Stimulated activated naive B cell treated with anti-CD40 and anti-IgM and Interleukin-4, amounts not matched to agents 10 μg/mL and 1 μg/mL and 100 μg/mL, for 72 hours (primary cell): ENCODE results near the gene CSTPP1.
A peak's percentile ranks its signal among the peaks of the same experiment; 100 is the strongest.
"Not testable (repeated sequence)": the region's sequence is repeated elsewhere in the genome, so short reads cannot be mapped to it uniquely, and the experiment has no call there.

Source experiments
- ATAC-seq, 2 donors: fragments of 150-1000 bp; cut with Tn5 transposase; replicated peaks; 2 replicates each; pipeline ENCODE4 v1.10.0; 2021; ENCODE audit warnings: moderate library complexity in 1 of 2
- DNase-seq: peaks from one replicate; pipeline ENCODE4 v3.0.0; 2021
- H3K27ac Mint-ChIP-seq: one replicate; pipeline ENCODE4 v1.8.0; 2022; ENCODE audit warnings: mild to moderate bottlenecking, mixed read lengths
- H3K27me3 Mint-ChIP-seq, 2 donors: one replicate each; pipeline ENCODE4 v1.8.0; 2022; ENCODE audit warnings: mixed read lengths in 2 of 2
- H3K36me3 Mint-ChIP-seq, 2 donors: one replicate each; pipeline ENCODE4 v1.8.0; 2022; ENCODE audit warnings: mixed read lengths in 2 of 2, mild to moderate bottlenecking in 1 of 2
- H3K4me1 Mint-ChIP-seq, 2 donors: one replicate each; pipeline ENCODE4 v1.8.0; 2022; ENCODE audit warnings: mixed read lengths in 2 of 2, mild to moderate bottlenecking in 1 of 2
- H3K4me3 Mint-ChIP-seq, 2 donors: one replicate each; pipeline ENCODE4 v1.8.0; 2022; ENCODE audit warnings: mild to moderate bottlenecking in 2 of 2, mixed read lengths in 2 of 2, moderate library complexity in 1 of 2
- H3K9me3 Mint-ChIP-seq, 2 donors: one replicate each; pipeline ENCODE4 v1.8.0; 2022; ENCODE audit warnings: mixed read lengths in 2 of 2, mild to moderate bottlenecking in 1 of 2

The CSTPP1 gene

DNA sequence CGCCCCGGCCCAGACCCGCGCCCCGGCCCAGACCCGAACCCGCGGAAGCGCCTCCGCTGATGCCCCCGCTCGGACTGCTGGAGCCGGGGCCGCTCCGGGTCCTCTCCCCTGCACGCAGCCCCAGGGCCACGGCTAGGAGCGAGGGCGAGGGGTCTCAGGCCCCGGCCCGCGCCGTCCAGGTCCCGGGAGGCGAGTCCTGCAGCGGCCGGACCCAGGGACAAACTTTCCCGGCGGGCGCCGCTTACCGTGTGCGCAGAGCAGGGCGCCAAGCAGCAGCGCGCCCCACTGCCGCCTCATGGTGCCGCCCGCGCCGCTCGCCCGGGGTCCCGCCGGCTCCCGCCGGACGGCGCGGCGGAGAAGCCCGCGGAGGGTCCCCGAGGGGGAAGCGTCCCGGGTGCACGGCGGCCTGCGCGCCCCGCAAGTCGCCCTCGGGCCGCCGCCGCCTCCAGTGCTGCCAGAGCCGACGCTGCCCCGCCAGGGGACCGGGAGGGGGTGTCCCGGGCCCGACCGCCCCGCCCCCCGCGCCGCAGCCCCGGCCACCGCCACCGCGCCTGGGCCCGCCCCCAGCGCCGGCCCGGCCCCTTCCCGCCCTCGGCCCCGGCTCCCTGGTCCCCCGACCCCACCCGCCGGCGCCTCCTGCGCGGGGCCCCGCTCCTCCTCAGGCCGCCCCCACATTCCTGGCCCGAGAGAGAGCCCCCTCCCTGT, 18.3 kb upstream of the CSTPP1 start, which contains the start of gene LRP4:
TSS of gene LRP4 (minus strand) at position 468 of the 705 bp plus-strand sequence. CDS start at position 297, 171 bp downstream.
- peak; percentile 64 to 72 for ATAC-seq
- DNase-seq = no peak
- Mint-ChIP-seq H3K27me3 (peaks cover 46 to 55% of the 10 kb centered on the region in 2 donors), H3K4me1 (peaks cover 21 to 37% of the 10 kb centered on the region in 2 donors), H3K36me3 (no peaks in the 10 kb centered on the region), H3K4me3 (peak within 1 kb of the TSS; percentile 82 to 86), H3K9me3 (no peaks in the 10 kb centered on the region), H3K27ac (peak within 1 kb of the TSS; percentile 59)

DNA sequence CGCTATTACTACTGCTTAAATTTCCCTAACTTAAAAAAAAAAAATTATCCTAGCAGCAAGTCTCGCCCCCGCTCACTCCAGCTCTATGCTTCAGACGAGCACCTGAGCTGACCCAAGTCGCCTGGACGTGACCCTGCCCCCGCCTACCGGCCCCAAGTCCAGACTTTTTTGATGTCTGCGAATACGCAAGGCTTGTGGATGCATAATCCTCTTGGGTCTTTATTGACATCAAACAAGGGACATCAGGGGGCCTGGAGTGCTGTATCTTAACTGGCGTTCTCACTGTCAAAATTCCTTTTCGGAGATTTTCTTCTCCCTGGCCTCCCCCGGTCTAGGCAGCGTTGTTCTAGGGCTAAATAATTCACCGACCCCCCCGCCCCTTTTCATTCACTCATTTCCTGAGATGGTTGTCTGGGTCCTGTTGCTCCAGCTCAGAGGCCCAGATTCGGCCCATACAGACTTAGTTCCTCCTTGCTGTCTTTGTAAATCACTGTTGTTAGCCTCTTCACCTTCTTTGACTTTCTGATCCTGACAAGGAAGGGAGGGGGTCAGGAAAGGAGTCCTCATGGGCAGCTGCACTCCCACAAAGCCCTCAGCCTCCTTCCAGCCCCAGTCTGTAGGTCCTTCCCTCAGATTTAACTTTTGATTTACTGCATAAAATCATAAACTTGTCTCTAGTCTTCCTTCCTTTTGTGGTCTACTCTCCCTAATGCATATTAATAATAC, 17.6 kb upstream of the CSTPP1 start:
- peaks cover 21 to 37% of the 10 kb centered on the region in 2 donors for H3K4me1 Mint-ChIP-seq
- no peaks in the 10 kb centered on the region for H3K9me3 Mint-ChIP-seq
- ATAC-seq (no peak), DNase-seq (no peak)
- H3K4me3 Mint-ChIP-seq = peak overlapping the region; percentile 82 to 86
- H3K27ac Mint-ChIP-seq = peak overlapping the region; percentile 49
- peaks cover 39 to 47% of the 10 kb centered on the region in 2 donors for H3K27me3 Mint-ChIP-seq
- H3K36me3 Mint-ChIP-seq = no peaks in the 10 kb centered on the region

DNA sequence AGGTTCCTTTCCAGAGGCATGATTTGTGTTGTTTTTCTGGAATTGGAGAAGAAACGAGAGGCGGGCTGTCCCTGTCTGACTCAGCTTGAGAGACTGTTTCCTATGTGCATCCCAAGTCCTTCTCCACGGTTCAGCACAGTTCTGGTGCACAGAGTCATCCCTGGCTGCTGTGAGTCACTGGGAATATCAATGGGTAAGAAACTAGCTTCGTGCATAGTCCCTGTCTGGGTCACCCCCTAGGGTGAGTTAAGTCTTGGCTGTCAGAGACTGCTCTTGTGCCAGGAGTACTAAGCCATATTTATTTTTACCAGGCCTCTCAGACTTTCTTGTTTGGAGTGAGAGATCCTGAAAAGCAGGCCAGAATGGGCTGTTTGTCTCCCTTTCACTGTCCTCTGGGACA, 15.8 kb upstream of the CSTPP1 start:
- no peak for DNase-seq
- H3K9me3 Mint-ChIP-seq = no peaks in the 10 kb centered on the region
- H3K36me3 Mint-ChIP-seq = no peaks in the 10 kb centered on the region
- no peak for ATAC-seq
- peaks cover 26 to 37% of the 10 kb centered on the region in 2 donors for H3K27me3 Mint-ChIP-seq
- H3K4me1 Mint-ChIP-seq = peaks cover 21 to 36% of the 10 kb centered on the region in 2 donors
- H3K4me3 Mint-ChIP-seq = no peak overlapping the region
- no peak overlapping the region for H3K27ac Mint-ChIP-seq

GRCh38 chr11:46927928-46928327, 8.6 kb upstream of the CSTPP1 start:
- H3K9me3 Mint-ChIP-seq, H3K27ac Mint-ChIP-seq, ATAC-seq, DNase-seq, H3K4me3 Mint-ChIP-seq, H3K4me1 Mint-ChIP-seq, H3K36me3 Mint-ChIP-seq: not testable (repeated sequence)
- H3K27me3 Mint-ChIP-seq = peaks cover 19 to 26% of the 10 kb centered on the region in 2 donors

- H3K9me3 Mint-ChIP-seq, H3K4me1 Mint-ChIP-seq, H3K36me3 Mint-ChIP-seq, H3K4me3 Mint-ChIP-seq, H3K27ac Mint-ChIP-seq, ATAC-seq, DNase-seq: not testable (repeated sequence)
- H3K27me3 Mint-ChIP-seq = peaks cover 19 to 26% of the 10 kb centered on the region in 2 donors
These were observed 7.9 kb upstream of the CSTPP1 start for GRCh38 chr11:46928701-46929100.

- Mint-ChIP-seq H3K4me1 (peaks cover 0 to 2% of the 10 kb centered on the region in 2 donors), H3K36me3 (no peaks in the 10 kb centered on the region), H3K27me3 (peaks cover 19 to 25% of the 10 kb centered on the region in 2 donors), H3K4me3 (no peak overlapping the region), H3K9me3 (peaks cover 5 to 7% of the 10 kb centered on the region in 2 donors), H3K27ac (no peak overlapping the region)
- peak in 1 of 2 donors; percentile 25 for ATAC-seq
- DNase-seq = no peak
These were observed 6.5 kb upstream of the CSTPP1 start for GRCh38 chr11:46930089-46930488.

DNA sequence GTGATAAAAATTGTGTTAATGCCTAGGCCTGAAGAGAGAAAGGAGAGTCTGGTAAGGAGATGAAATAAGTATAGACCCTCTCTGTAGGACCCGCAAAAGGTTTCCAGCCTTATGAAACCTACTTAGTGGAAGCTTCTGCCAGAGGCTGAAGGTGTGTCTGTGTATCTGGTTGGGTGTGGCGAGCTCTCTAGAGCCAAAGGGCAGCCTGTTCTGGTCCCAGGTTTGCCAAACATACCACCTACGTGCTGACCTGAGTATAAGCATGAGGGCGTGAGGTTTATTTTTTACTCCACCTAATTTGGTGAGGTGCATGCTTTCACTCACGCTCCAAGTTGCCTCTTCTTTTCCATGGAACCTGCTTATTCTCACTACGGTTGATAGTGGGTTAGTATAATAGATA, 5.6 kb downstream of the CSTPP1 start:
- ATAC-seq (no peak), DNase-seq (no peak)
- Mint-ChIP-seq H3K9me3 (no peaks in the 10 kb centered on the region), H3K36me3 (peaks cover 5 to 17% of the 10 kb centered on the region in 2 donors), H3K4me1 (peaks cover 2 to 13% of the 10 kb centered on the region in 2 donors), H3K27ac (no peak overlapping the region), H3K27me3 (no peaks in the 10 kb centered on the region), H3K4me3 (no peak overlapping the region)

GRCh38 chr11:46944356-46945075, 8.0 kb downstream of the CSTPP1 start:
- H3K9me3 Mint-ChIP-seq = no peaks in the 10 kb centered on the region
- no peak overlapping the region for H3K27ac Mint-ChIP-seq
- peaks cover 5 to 12% of the 10 kb centered on the region in 2 donors for H3K36me3 Mint-ChIP-seq
- H3K27me3 Mint-ChIP-seq = no peaks in the 10 kb centered on the region
- H3K4me1 Mint-ChIP-seq = peaks cover 2 to 11% of the 10 kb centered on the region in 2 donors
- H3K4me3 Mint-ChIP-seq = no peak overlapping the region
- no peak for DNase-seq
- ATAC-seq = no peak

DNA sequence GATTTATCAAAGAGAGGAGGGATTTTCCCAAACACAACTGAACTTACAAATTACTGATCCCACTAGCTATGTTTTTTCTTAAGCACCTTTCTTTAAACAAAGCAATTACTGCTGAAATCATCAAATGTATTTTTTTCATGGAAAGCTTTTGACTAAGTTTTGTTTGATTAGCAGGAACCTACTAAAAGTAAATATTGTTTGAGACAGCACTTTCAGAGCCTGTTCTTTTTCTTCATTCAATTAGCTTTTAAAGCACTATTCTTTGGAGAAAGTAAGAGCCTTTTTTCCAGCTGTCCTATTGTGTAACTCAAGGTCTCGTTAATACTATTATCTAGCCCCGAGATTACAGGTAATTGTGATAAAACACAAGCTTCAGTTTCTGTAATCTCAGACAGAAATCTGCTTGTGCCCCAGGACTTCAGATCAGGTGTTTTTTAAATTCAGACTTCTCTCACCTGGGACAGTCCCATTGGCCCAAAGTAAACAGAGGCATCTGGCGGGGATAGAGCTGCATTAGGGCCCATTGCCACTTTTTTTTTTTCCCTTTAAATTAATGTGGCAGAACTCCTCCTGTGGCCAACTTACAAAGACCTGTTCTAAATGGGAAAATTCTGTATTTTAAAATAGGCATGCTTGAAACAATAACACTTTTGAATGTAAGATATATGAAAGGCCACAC, 11.0 kb downstream of the CSTPP1 start:
- Mint-ChIP-seq H3K4me3 (no peak overlapping the region), H3K36me3 (peaks cover 2 to 10% of the 10 kb centered on the region in 2 donors), H3K4me1 (peaks cover 2 to 12% of the 10 kb centered on the region in 2 donors), H3K27ac (no peak overlapping the region), H3K9me3 (no peaks in the 10 kb centered on the region), H3K27me3 (no peaks in the 10 kb centered on the region)
- DNase-seq (no peak), ATAC-seq (no peak)

GRCh38 chr11:46948378-46949131, 12.0 kb downstream of the CSTPP1 start:
- H3K27me3 Mint-ChIP-seq = no peaks in the 10 kb centered on the region
- H3K4me1 Mint-ChIP-seq = peaks cover 3 to 13% of the 10 kb centered on the region in 2 donors
- DNase-seq (no peak), ATAC-seq (no peak)
- H3K36me3 Mint-ChIP-seq = peaks cover 7 to 15% of the 10 kb centered on the region in 2 donors
- no peak overlapping the region for H3K27ac Mint-ChIP-seq
- H3K4me3 Mint-ChIP-seq = no peak overlapping the region
- H3K9me3 Mint-ChIP-seq = no peaks in the 10 kb centered on the region

GRCh38 chr11:46949297-46949696, 12.7 kb downstream of the CSTPP1 start:
- Mint-ChIP-seq H3K9me3 (no peaks in the 10 kb centered on the region), H3K27ac (no peak overlapping the region), H3K36me3 (peaks cover 5 to 20% of the 10 kb centered on the region in 2 donors), H3K27me3 (no peaks in the 10 kb centered on the region), H3K4me3 (no peak overlapping the region), H3K4me1 (peaks cover 3 to 13% of the 10 kb centered on the region in 2 donors)
- DNase-seq = no peak
- ATAC-seq = no peak

DNA sequence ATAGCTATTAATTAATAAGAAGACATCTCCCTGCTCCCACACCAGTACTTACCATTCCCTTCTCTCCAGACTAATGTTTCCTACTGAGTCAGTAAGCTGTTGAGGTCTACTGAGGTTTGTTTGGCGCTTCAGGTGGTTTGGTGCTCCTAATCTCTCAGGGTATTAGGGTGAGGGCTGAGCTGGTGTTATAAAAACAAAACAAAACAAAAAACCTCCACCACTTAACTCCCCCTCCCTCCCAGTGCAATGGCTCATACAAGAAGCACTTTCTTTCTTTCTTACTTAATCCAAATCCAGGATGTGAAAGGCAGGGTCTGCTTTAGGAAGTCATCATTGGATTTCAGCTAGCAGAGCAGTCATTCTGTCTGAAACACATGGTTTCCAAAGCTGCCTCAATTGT, 15.3 kb downstream of the CSTPP1 start:
- ATAC-seq = no peak
- H3K27me3 Mint-ChIP-seq = no peaks in the 10 kb centered on the region
- H3K36me3 Mint-ChIP-seq = peaks cover 5 to 15% of the 10 kb centered on the region in 2 donors
- no peaks in the 10 kb centered on the region for H3K9me3 Mint-ChIP-seq
- no peak overlapping the region for H3K27ac Mint-ChIP-seq
- DNase-seq = no peak
- H3K4me1 Mint-ChIP-seq = peaks cover 3 to 8% of the 10 kb centered on the region in 2 donors
- H3K4me3 Mint-ChIP-seq = no peak overlapping the region

- Mint-ChIP-seq H3K27me3 (no peaks in the 10 kb centered on the region), H3K36me3 (peaks cover 5 to 15% of the 10 kb centered on the region in 2 donors), H3K9me3 (no peaks in the 10 kb centered on the region), H3K27ac (no peak overlapping the region), H3K4me3 (no peak overlapping the region), H3K4me1 (peaks cover 3 to 8% of the 10 kb centered on the region in 2 donors)
- ATAC-seq = no peak
- no peak for DNase-seq
These were observed 16.0 kb downstream of the CSTPP1 start for GRCh38 chr11:46952553-46952952.
